NCI-H69 (cell line): ENCODE results near the gene PHF12.
A peak's percentile ranks its signal among the peaks of the same experiment; 100 is the strongest.
"Not testable (repeated sequence)": the region's sequence is repeated elsewhere in the genome, so short reads cannot be mapped to it uniquely, and the experiment has no call there.

ENCODE experiments used
- DNase-seq: peaks from one replicate; lab custom pipeline; 2025; lab: John Stamatoyannopoulos, UW

PHF12 gene

GRCh38 chr17:28902819-28903545, 48.3 kb downstream of the PHF12 start, which contains the start of gene DHRS13:
Gene DHRS13 (minus strand): TSS chr17:28903079. CDS start chr17:28902944, 135 bp downstream.
- peak; percentile 98 for DNase-seq

- DNase-seq: peak; percentile 83
Measured at GRCh38 chr17:28901866-28902818, 49.2 kb downstream of the PHF12 start.

- DNase-seq: no peak
Measured at GRCh38 chr17:28900986-28901726, 50.2 kb downstream of the PHF12 start.

- DNase-seq: no peak
Measured at GRCh38 chr17:28899212-28899815, 52.0 kb downstream of the PHF12 start.

- DNase-seq: no peak
Measured at GRCh38 chr17:28898527-28898955, 52.8 kb downstream of the PHF12 start.

- DNase-seq: no peak
Measured at GRCh38 chr17:28897769-28898526, 53.4 kb downstream of the PHF12 start.

- peak; percentile 84 for DNase-seq
Measured at GRCh38 chr17:28896884-28897768, 54.2 kb downstream of the PHF12 start, which contains the start of gene FLOT2. Gene FLOT2 (minus strand): TSS chr17:28897733. CDS start chr17:28897574, 159 bp downstream.

GRCh38 chr17:28896491-28896883, 54.8 kb downstream of the PHF12 start:
- no peak for DNase-seq

- no peak for DNase-seq
Measured at GRCh38 chr17:28895794-28896447, 55.4 kb downstream of the PHF12 start.

GRCh38 chr17:28893248-28894183, 57.8 kb downstream of the PHF12 start:
- not testable (repeated sequence) for DNase-seq

GRCh38 chr17:28892024-28892423, 59.3 kb downstream of the PHF12 start:
- DNase-seq: no peak

GRCh38 chr17:28891201-28891600, 60.1 kb downstream of the PHF12 start:
- DNase-seq: no peak

GRCh38 chr17:28889996-28890395, 61.3 kb downstream of the PHF12 start:
- DNase-seq: no peak

- DNase-seq: no peak
Measured at GRCh38 chr17:28888832-28889231, 62.5 kb downstream of the PHF12 start.

- DNase-seq: no peak
Measured at GRCh38 chr17:28887871-28888471, 63.3 kb downstream of the PHF12 start.

GRCh38 chr17:28885951-28886350, 65.4 kb downstream of the PHF12 start:
- DNase-seq: no peak

GRCh38 chr17:28885363-28885762, 66.0 kb downstream of the PHF12 start:
- no peak for DNase-seq
